Esophagus squamous epithelium (tissue), 5 donors: ENCODE results near the gene KRT33B. TPM values are rescaled to one million over a fixed set of nuclear protein-coding genes. Genes with fewer than 3 reads are reported as not detected.

ENCODE experiments used
- DNase-seq: peaks from one replicate; lab custom pipeline; 2025; lab: John Stamatoyannopoulos, UW
- H3K27ac ChIP-seq, 4 donors: fragments of 200-600 bp; sonication (generic); one replicate each; pipeline ENCODE4 v1.5.1; 2016 to 2019; ENCODE audit warnings: mild to moderate bottlenecking in 1 of 4
- H3K27me3 ChIP-seq, 4 donors: fragments of 200-600 bp; sonication (generic); 1 replicate in 3 of 4; 2 replicates in 1 of 4; pipeline versions ENCODE4 v1.5.1 to v1.6.0; 2017 to 2021; ENCODE audit warnings: antibody characterized with exemption in 1 of 4
- H3K36me3 ChIP-seq, 3 donors: fragments of 200-600 bp; sonication (generic); one replicate each; pipeline ENCODE4 v1.5.1; 2016 to 2019
- H3K4me1 ChIP-seq, 3 donors: fragments of 200-600 bp; sonication (generic); one replicate each; pipeline ENCODE4 v1.5.1; 2017 to 2019
- H3K4me3 ChIP-seq, 4 donors: fragments of 200-600 bp; sonication (generic); 1 replicate in 3 of 4; 2 replicates in 1 of 4; pipeline ENCODE4 v1.5.1; 2016 to 2019; ENCODE audit warnings: mild to moderate bottlenecking in 2 of 4, moderate library complexity in 1 of 4
- H3K9me3 ChIP-seq, 3 donors: fragments of 200-600 bp; sonication (generic); one replicate each; pipeline ENCODE4 v1.5.1; 2016 to 2019
- POLR2A ChIP-seq, 4 donors: fragments of 450-650 bp; IDR thresholded peaks; one replicate each; pipeline ENCODE4 v1.6.1; 2017; ENCODE audit warnings: antibody characterized with exemption in 4 of 4, mild to moderate bottlenecking in 4 of 4, moderate library complexity in 3 of 4
- WGBS, 2 donors: methylation state at CpG; one replicate each; pipeline ENCODE4 v1.1.5; 2018; 5-methylcytosine and 5-hydroxymethylcytosine counted together
- intact Hi-C: fragments of 100-400 bp; cut with DNase I; formaldehyde crosslinking; loops from one replicate; pipeline ENCODE4 v1.15.0; 2022
- total RNA-seq, 4 donors: library from RNA; depleted of rRNA; stranded (reverse); fragments of >200 nt; gene quantifications; one replicate each; pipeline ENCODE4 v1.1.0, GENCODE V29; 2016
- TF ChIP-seq, protein P1 (sequence below), 6 experiments: fragments of 450-650 bp in 4 of 6; fragments of 200-600 bp in 2 of 6; sonication (generic) in 2 of 6; IDR thresholded peaks; one replicate each; pipeline ENCODE4 v1.5.1; 2016 to 2019; ENCODE audit warnings: antibody characterized with exemption in 6 of 6, mild to moderate bottlenecking in 4 of 6, moderate library complexity in 4 of 6
- donor health status: DM: yes; HTN: yes; CAD: no.

Gene KRT33B
- total RNA-seq, 4 donors from 2014 or later, result 0.32 to 0.57 TPM; not detected in 2

DNA sequence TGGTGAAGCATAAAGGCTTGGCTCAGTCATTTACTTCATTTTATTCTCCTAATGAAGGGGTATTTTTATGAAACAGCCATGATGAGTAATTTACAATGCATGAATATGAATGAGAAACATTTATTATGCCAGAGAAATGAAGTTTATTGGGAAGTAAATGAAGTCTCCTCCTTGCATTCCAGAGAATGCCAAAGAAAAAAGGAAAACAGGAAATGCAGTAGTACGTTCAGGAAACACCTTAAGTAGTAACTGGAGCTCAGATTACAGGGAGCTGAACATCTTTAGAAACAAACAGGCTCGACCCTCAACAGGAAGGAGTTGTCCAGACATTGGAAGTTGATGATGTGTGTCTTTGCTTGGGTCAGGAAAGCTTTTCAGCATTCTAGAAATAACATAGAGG, 7.9 kb upstream of the KRT33B start:
- H3K4me3 ChIP-seq, result no peak overlapping the region
- no peak overlapping the region for H3K27ac ChIP-seq
- intact Hi-C loops, result no loop called here
- H3K9me3 ChIP-seq, result no peaks in the 10 kb centered on the region
- no peaks in the 10 kb centered on the region for H3K4me1 ChIP-seq
- WGBS, 2 donors, result 24 to 25% methylated on average over 2 of the region's 2 CpGs
- DNase-seq, result no peak
- H3K27me3 ChIP-seq, result peaks cover 0 to 13% (median 0%) of the 10 kb centered on the region in 4 donors
- TF ChIP-seq, protein P1, sequence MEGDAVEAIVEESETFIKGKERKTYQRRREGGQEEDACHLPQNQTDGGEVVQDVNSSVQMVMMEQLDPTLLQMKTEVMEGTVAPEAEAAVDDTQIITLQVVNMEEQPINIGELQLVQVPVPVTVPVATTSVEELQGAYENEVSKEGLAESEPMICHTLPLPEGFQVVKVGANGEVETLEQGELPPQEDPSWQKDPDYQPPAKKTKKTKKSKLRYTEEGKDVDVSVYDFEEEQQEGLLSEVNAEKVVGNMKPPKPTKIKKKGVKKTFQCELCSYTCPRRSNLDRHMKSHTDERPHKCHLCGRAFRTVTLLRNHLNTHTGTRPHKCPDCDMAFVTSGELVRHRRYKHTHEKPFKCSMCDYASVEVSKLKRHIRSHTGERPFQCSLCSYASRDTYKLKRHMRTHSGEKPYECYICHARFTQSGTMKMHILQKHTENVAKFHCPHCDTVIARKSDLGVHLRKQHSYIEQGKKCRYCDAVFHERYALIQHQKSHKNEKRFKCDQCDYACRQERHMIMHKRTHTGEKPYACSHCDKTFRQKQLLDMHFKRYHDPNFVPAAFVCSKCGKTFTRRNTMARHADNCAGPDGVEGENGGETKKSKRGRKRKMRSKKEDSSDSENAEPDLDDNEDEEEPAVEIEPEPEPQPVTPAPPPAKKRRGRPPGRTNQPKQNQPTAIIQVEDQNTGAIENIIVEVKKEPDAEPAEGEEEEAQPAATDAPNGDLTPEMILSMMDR (IDR thresholded peaks at IDR 0.05), result no peak
- no peak for TF ChIP-seq POLR2A (IDR thresholded peaks at IDR 0.05)
- H3K36me3 ChIP-seq, result no peaks in the 10 kb centered on the region

DNA sequence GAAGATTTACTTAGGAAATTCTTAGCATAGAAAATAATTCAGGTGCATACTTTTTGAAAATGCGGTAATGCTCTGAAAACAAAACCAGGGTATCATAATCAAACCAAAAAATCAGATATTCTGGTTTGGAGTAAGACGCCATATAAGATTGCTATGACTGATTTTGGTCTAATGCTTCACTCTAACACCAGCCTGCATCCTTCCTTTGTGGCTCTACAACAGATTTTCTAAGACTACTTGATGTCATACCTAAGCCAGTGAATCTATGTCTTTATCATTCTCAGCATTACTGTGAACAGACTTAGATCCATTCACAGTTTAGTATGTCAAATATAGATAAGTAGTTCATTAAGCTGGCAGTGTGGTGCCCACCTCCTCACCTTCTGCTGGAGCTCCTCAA, 590 bp downstream of the KRT33B start:
- no peaks in the 10 kb centered on the region for H3K36me3 ChIP-seq
- peaks cover 0 to 18% (median 9%) of the 10 kb centered on the region in 3 donors for H3K4me1 ChIP-seq
- H3K27me3 ChIP-seq, result peaks cover 0 to under 1% (median 0%) of the 10 kb centered on the region in 4 donors
- TF ChIP-seq, protein P1 (IDR thresholded peaks at IDR 0.05), result no peak
- no peak for TF ChIP-seq POLR2A (IDR thresholded peaks at IDR 0.05)
- no peak overlapping the region for H3K4me3 ChIP-seq
- no peak for DNase-seq
- intact Hi-C loops, result no loop called here
- no peak overlapping the region for H3K27ac ChIP-seq
- H3K9me3 ChIP-seq, result no peaks in the 10 kb centered on the region
- 84 to 92% methylated on average over 2 of the region's 2 CpGs for WGBS, 2 donors

DNA sequence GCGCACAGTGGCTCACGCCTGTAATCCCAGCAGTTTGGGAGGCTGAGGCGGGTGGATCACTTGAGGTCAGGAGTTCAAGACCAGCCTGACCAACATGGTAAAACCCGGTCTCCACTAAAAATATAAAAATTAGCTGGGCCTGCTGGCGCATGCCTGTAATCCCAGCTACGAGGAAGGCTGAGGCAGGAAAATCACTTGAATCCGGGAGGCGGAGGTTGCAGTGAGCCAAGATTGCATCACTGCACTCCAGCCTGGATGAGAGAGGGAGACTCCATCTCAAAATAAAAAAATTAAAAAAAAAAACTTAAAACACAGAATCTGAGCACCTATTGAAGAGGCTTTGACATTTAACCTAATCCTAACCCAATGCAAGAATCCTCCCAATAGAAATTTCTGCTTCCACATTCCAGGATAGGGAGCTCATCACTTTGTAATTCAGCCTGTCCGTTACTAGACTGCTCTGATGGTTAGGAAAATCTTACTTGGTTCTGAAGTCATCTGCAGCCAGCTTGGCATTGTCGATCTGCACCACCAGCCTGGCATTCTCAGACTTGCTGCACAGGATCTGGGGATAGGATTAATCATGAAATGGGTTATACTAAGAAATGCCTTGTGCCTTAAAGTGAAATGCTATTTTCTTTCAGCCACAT, 2.1 kb downstream of the KRT33B start:
- H3K4me1 ChIP-seq, result peaks cover 0 to 25% (median 9%) of the 10 kb centered on the region in 3 donors
- 45% methylated on average over 10 of the region's 10 CpGs for WGBS, 2 donors

DNA sequence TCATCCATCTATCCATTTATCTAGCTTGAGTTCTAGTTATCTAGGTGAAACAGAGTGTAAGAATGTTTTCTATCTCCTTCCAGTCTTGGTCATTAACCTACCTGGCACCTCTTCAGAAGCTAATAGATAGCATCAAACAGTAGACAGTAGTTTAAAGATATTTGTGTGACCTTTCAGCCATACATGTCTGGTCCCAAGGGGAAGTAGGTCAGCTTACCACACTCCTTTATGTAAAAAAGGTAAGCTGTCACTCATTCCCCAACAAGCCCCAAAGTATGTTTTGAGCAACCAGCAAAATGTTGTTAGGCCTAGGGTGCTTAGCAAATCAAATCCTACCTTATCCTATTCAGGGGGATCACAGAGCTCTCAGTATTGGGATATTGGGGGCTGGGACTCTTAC, 3.5 kb downstream of the KRT33B start:
- Histone ChIP-seq H3K36me3 (no peaks in the 10 kb centered on the region), H3K27me3 (no peaks in the 10 kb centered on the region), H3K4me3 (no peak overlapping the region), H3K27ac (no peak overlapping the region), H3K9me3 (no peaks in the 10 kb centered on the region), H3K4me1 (peaks cover 0 to 25% (median 9%) of the 10 kb centered on the region in 3 donors)
- no peak for TF ChIP-seq POLR2A (IDR thresholded peaks at IDR 0.05)
- TF ChIP-seq, protein P1 (IDR thresholded peaks at IDR 0.05), result no peak
- intact Hi-C loops, result no loop called here
- DNase-seq, result no peak

More for the DNA sequence above, 2.1 kb downstream of the KRT33B start:
- no peak for DNase-seq
- no peaks in the 10 kb centered on the region for H3K9me3 ChIP-seq
- H3K27ac ChIP-seq, result no peak overlapping the region
- TF ChIP-seq, protein P1 (IDR thresholded peaks at IDR 0.05), result no peak
- no peak for TF ChIP-seq POLR2A (IDR thresholded peaks at IDR 0.05)
- H3K27me3 ChIP-seq, result no peaks in the 10 kb centered on the region
- no peak overlapping the region for H3K4me3 ChIP-seq
- intact Hi-C loops, result no loop called here
- H3K36me3 ChIP-seq, result no peaks in the 10 kb centered on the region

DNA sequence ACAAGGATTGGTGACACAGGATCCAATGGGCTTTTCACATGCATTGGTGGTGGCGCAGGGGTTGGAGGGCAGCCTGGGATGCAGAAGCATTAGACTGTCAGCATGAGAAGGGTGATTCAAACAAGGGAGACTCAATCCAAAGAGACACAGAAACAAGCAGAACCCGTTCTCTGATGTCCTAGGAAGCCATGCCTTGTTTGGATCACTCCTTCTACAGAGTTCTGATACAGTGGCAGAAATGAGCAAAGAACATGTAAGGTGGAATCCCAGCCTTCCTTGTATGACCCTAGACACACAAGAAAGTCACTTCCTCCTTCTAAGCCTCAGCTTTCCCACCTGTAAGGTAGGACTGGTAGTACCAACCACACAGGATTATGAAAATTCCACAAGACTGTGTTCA, 5.7 kb downstream of the KRT33B start:
- intact Hi-C loops, result no loop called here
- H3K9me3 ChIP-seq, result no peaks in the 10 kb centered on the region
- no peak for DNase-seq
- TF ChIP-seq, protein P1 (IDR thresholded peaks at IDR 0.05), result no peak
- TF ChIP-seq POLR2A (IDR thresholded peaks at IDR 0.05), result no peak
- peaks cover 0 to 25% (median 9%) of the 10 kb centered on the region in 3 donors for H3K4me1 ChIP-seq
- H3K27me3 ChIP-seq, result no peaks in the 10 kb centered on the region
- no peak overlapping the region for H3K4me3 ChIP-seq
- H3K27ac ChIP-seq, result no peak overlapping the region
- no peaks in the 10 kb centered on the region for H3K36me3 ChIP-seq
- 86 to 90% methylated on average over 1 to 2 of the region's 2 CpGs for whole genome bisulfite sequencing, 2 donors
